Sigmoid colon (tissue), 7 donors: ENCODE measurements around the gene COL9A3. TPM values are rescaled to one million over a fixed set of nuclear protein-coding genes. Genes with fewer than 3 reads are reported as not detected.

ENCODE experiments used
- DNase-seq: peaks from one replicate; pipeline ENCODE4 v3.0.0-alpha.2; 2019
- H3K27ac ChIP-seq, 4 donors: fragments of 200-600 bp; sonication (generic); one replicate each; pipeline ENCODE4 v1.5.1; 2016 to 2019; ENCODE audit warnings: mild to moderate bottlenecking in 1 of 4
- H3K27me3 ChIP-seq, 3 donors: fragments of 200-600 bp; sonication (generic); one replicate each; pipeline ENCODE4 v1.5.1; 2019; ENCODE audit warnings: mild to moderate bottlenecking in 1 of 3
- H3K36me3 ChIP-seq, 4 donors: fragments of 200-600 bp; sonication (generic); one replicate each; pipeline ENCODE4 v1.5.1; 2016 to 2019
- H3K4me1 ChIP-seq, 4 donors: fragments of 200-600 bp; sonication (generic); one replicate each; pipeline ENCODE4 v1.5.1; 2017 to 2019
- H3K4me3 ChIP-seq, 4 donors: fragments of 200-600 bp; sonication (generic); one replicate each; pipeline ENCODE4 v1.5.1; 2017 to 2019; ENCODE audit warnings: mild to moderate bottlenecking in 2 of 4, moderate library complexity in 1 of 4
- H3K9me3 ChIP-seq, 4 donors: fragments of 200-600 bp in 3 of 4; sonication (generic) in 3 of 4; one replicate each; pipeline versions ENCODE4 v1.5.1 to v1.6.1; 2013 to 2019
- EP300 ChIP-seq, 4 donors: sonication (generic); formaldehyde crosslinking; IDR thresholded peaks; one replicate each; pipeline ENCODE4 v1.6.1; 2017; ENCODE audit warnings: antibody characterized with exemption in 4 of 4
- POLR2A ChIP-seq, 2 donors: fragments of 450-650 bp; IDR thresholded peaks; one replicate each; pipeline ENCODE4 v1.6.1; 2016; ENCODE audit warnings: antibody characterized with exemption in 2 of 2, mild to moderate bottlenecking in 2 of 2, moderate library complexity in 2 of 2
- POLR2AphosphoS5 ChIP-seq, 4 donors: sonication (generic); formaldehyde crosslinking; IDR thresholded peaks; one replicate each; pipeline ENCODE4 v1.6.1; 2017; ENCODE audit warnings: antibody characterized with exemption in 4 of 4
- WGBS, 2 donors: extraction: QIAGEN DNeasy Blood & Tissue Kit; methylation state at CpG; one replicate each; pipeline ENCODE4 v1.1.7; 2013; 5-methylcytosine and 5-hydroxymethylcytosine counted together
- intact Hi-C: fragments of 100-400 bp; cut with DNase I; formaldehyde crosslinking; loops from one replicate; pipeline ENCODE4 v1.15.1; 2023
- polyA plus RNA-seq, 3 donors: library from polyadenylated mRNA; stranded (reverse); fragments of 200-250 nt; gene quantifications; one replicate each; pipeline ENCODE4 v1.2.3, GENCODE V29; 2013
- total RNA-seq, 4 donors: library from RNA; depleted of rRNA; stranded (reverse); fragments of >200 nt; gene quantifications; one replicate each; pipeline ENCODE4 v1.1.0, GENCODE V29; 2016
- TF ChIP-seq, protein P1 (sequence below), 4 experiments: fragments of 450-650 bp in 3 of 4; fragments of 200-600 bp in 1 of 4; IDR thresholded peaks; one replicate each; pipeline ENCODE4 v1.5.1; 2016 to 2019; ENCODE audit warnings: antibody characterized with exemption in 4 of 4, mild to moderate bottlenecking in 3 of 4, moderate library complexity in 2 of 4
- donor health status: healthy with polysubstance abuse.
- donor health status: Bipolar disorder and iron deficiency.
- donor health status: healthy.

The COL9A3 gene
- total and polyA plus RNA-seq, 7 donors, result 1.8 to 20.8 (median 5.8) TPM

DNA sequence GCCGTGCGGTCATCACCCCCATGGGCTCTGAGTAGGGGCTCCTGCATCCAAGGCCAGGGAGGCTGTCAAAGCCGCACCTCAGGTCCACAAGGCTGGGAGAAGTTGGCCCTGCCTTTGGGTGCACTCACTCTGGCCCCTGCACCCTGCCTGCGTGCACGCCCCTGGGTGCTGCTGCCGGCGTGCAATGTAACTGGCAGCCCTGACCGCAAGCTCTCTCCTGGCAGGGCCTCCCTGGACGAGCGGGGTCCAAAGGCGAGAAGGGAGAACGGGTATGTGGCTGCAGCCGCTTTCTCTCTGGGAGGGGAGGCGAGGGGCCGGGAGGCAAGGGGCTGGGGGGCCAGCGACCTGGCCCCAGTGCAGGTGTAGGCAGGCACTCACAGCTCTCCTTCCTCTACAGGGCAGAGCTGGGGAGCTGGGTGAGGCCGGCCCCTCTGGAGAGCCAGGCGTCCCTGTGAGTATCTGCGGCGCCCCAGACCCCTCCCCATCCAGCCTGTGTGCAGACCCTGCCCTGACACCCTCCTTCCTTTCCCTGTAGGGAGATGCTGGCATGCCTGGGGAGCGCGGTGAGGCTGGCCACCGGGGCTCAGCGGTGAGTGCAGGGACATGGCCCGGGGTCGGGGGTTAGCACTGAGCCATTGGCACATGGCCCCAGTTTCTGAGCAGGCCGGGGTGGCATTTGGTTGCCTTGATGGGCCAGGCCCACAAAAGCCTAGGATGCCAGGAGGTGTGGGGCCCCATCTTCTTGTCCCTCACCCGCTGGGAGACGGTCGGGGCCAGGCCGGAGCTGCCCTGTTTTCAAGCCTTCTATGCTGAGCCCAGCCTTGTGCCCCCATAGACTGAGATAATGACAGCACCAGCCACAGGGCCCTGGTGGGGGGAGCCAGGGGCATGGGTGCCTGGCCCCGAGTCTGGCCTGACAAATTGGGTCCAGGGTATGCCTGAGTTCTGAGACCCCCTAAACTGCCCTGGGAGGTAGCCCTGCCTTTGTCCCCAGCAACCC lies 12.7 kb downstream of the COL9A3 start:
- no peak overlapping the region for H3K27ac ChIP-seq
- intact Hi-C loops, result no loop called here
- WGBS, 2 donors, result 91 to 96% methylated on average over 32 of the region's 32 CpGs
- H3K9me3 ChIP-seq, result no peaks in the 10 kb centered on the region
- H3K36me3 ChIP-seq, result no peaks in the 10 kb centered on the region
- no peak overlapping the region for H3K4me3 ChIP-seq
- TF ChIP-seq POLR2A (IDR thresholded peaks at IDR 0.05) (no peak), POLR2AphosphoS5 (IDR thresholded peaks at IDR 0.05) (no peak), EP300 (IDR thresholded peaks at IDR 0.05) (no peak)
- no peak for DNase-seq
- H3K4me1 ChIP-seq, result peaks cover 2 to 26% (median 22%) of the 10 kb centered on the region in 4 donors
- no peaks in the 10 kb centered on the region for H3K27me3 ChIP-seq

DNA sequence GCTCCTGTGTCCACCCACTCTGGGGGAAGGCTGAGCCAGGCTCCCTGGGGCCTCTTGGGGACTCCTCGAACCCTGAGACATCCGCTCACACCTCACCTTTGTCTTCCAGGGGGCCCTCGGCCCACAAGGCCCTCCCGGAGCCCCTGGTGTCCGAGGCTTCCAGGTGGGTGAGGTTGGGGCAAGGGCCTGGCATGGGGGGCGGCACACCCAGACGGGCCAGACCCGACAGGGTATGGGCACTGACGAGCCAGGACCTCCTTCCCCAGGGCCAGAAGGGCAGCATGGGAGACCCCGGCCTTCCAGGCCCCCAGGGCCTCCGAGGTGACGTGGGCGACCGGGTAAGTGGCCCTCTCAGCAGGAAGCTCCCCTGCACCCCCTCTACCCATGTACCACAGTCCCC lies 13.4 kb downstream of the COL9A3 start:
- H3K4me3 ChIP-seq, result no peak overlapping the region
- H3K9me3 ChIP-seq, result no peaks in the 10 kb centered on the region
- TF ChIP-seq EP300 (IDR thresholded peaks at IDR 0.05), result no peak
- TF ChIP-seq POLR2AphosphoS5 (IDR thresholded peaks at IDR 0.05), result no peak
- TF ChIP-seq POLR2A (IDR thresholded peaks at IDR 0.05), result no peak
- TF ChIP-seq, protein P1, sequence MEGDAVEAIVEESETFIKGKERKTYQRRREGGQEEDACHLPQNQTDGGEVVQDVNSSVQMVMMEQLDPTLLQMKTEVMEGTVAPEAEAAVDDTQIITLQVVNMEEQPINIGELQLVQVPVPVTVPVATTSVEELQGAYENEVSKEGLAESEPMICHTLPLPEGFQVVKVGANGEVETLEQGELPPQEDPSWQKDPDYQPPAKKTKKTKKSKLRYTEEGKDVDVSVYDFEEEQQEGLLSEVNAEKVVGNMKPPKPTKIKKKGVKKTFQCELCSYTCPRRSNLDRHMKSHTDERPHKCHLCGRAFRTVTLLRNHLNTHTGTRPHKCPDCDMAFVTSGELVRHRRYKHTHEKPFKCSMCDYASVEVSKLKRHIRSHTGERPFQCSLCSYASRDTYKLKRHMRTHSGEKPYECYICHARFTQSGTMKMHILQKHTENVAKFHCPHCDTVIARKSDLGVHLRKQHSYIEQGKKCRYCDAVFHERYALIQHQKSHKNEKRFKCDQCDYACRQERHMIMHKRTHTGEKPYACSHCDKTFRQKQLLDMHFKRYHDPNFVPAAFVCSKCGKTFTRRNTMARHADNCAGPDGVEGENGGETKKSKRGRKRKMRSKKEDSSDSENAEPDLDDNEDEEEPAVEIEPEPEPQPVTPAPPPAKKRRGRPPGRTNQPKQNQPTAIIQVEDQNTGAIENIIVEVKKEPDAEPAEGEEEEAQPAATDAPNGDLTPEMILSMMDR (IDR thresholded peaks at IDR 0.05), result no peak
- H3K27me3 ChIP-seq, result no peaks in the 10 kb centered on the region
- no peak for DNase-seq
- 91 to 93% methylated on average over 14 of the region's 14 CpGs for WGBS, 2 donors
- H3K27ac ChIP-seq, result no peak overlapping the region
- peaks cover 0 to 23% (median 15%) of the 10 kb centered on the region in 4 donors for H3K4me1 ChIP-seq
- no peaks in the 10 kb centered on the region for H3K36me3 ChIP-seq
- intact Hi-C loops, result no loop called here

DNA sequence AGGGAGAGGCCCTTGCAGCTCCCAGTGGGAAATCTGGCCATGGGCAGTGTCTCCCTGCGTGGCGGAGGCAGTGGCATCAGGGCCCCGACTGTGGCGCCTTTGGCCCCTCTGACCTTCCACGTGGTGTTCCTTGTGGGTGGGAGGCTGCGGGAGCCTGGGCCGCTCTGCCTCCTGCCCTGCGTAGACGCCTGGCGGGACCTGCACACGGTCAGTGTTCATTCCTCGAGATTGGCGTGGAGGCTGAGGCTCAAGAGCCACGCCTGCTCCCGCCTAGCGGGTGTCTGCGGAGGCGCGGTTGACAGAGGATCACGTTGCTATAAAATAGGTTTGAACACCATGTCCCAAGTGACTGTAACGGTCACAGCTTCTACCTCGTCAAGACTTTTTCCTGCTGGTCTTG lies 14.0 kb downstream of the COL9A3 start:
- WGBS, 2 donors, result 27 to 75% methylated on average over 22 of the region's 22 CpGs
- no peak overlapping the region for H3K4me3 ChIP-seq
- peak overlapping the region in 1 of 4 donors; percentile 36 for H3K27ac ChIP-seq
- TF ChIP-seq EP300 (IDR thresholded peaks at IDR 0.05), result no peak
- peaks cover 0 to 23% (median 15%) of the 10 kb centered on the region in 4 donors for H3K4me1 ChIP-seq
- peaks cover 0 to under 1% (median 0%) of the 10 kb centered on the region in 3 donors for H3K27me3 ChIP-seq
- no peaks in the 10 kb centered on the region for H3K9me3 ChIP-seq
- H3K36me3 ChIP-seq, result no peaks in the 10 kb centered on the region
- intact Hi-C loops, result no loop called here
- no peak for DNase-seq

DNA sequence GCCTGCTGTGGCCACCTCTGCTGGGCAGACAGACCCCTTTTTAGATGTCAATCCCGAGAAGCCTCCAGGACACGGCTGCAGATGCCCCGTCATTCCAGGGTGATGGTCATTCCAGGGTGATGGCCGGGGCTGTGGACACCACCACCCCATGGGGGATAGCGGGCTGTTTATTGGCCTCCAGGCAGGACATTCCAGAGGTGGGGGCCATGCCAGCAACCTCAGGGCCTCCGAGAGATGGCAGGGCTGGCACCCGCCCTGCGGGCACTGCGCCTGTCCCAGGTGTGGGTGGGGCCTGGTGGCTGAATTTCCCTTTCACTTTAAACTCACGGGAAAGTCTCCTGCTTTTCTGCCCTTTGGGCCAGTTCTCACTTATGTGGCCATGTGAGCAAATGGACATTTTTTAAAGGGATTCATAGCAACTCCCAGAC lies 14.5 kb downstream of the COL9A3 start:
- H3K4me1 ChIP-seq, result peaks cover 0 to 23% (median 15%) of the 10 kb centered on the region in 4 donors
- H3K36me3 ChIP-seq, result no peaks in the 10 kb centered on the region
- 21 to 70% methylated on average over 10 of the region's 10 CpGs for WGBS, 2 donors
- no peak for DNase-seq
- H3K27me3 ChIP-seq, result peaks cover 0 to 6% (median 0%) of the 10 kb centered on the region in 3 donors
- no peak overlapping the region for H3K4me3 ChIP-seq
- TF ChIP-seq POLR2A (IDR thresholded peaks at IDR 0.05) (no peak), EP300 (IDR thresholded peaks at IDR 0.05) (no peak), POLR2AphosphoS5 (IDR thresholded peaks at IDR 0.05) (no peak)
- TF ChIP-seq, protein P1 (IDR thresholded peaks at IDR 0.05), result no peak
- intact Hi-C loops, result no loop called here
- no peaks in the 10 kb centered on the region for H3K9me3 ChIP-seq
- peak overlapping the region in 3 of 4 donors; percentile 36 to 56 (median 46) for H3K27ac ChIP-seq

DNA sequence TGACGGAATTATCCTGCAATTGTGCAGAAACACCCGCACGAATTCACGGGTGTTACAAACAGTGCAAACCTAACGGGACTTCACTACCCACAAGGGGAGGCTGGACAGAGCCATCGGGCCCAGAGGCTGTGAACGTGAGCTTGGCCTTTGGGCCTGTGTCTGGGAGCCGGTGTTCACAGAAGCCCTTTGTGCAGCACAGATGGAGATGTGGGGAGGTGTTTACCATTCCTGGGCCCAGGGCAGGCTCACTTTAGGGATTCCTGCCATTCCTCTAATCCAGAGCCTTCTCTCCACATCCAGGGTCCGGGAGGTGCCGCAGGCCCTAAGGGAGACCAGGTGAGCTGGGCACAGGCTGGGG lies 15.0 kb downstream of the COL9A3 start:
- 27 to 75% methylated on average over 10 of the region's 10 CpGs for WGBS, 2 donors
- TF ChIP-seq POLR2A (IDR thresholded peaks at IDR 0.05), result no peak
- no peak for TF ChIP-seq POLR2AphosphoS5 (IDR thresholded peaks at IDR 0.05)
- TF ChIP-seq, protein P1 (IDR thresholded peaks at IDR 0.05), result no peak
- TF ChIP-seq EP300 (IDR thresholded peaks at IDR 0.05), result no peak
- H3K27me3 ChIP-seq, result peaks cover 0 to 6% (median 0%) of the 10 kb centered on the region in 3 donors
- H3K36me3 ChIP-seq, result no peaks in the 10 kb centered on the region
- intact Hi-C loops, result no loop called here
- peak overlapping the region; percentile 6 to 56 (median 41) for H3K27ac ChIP-seq
- H3K9me3 ChIP-seq, result no peaks in the 10 kb centered on the region
- no peak for DNase-seq
- no peak overlapping the region for H3K4me3 ChIP-seq
- peaks cover 0 to 23% (median 15%) of the 10 kb centered on the region in 4 donors for H3K4me1 ChIP-seq
